DND-41 (cell line): ENCODE data around the gene DDN.

Experiments
- ATAC-seq: fragments of 200-7000 bp; cut with Tn5 transposase; 3 replicates; pipeline ENCODE4 v1.9.1; 2021; ENCODE audit warnings: low read depth; ENCODE audit not compliant: insufficient read depth
- DNase-seq: peaks from one replicate; pipeline ENCODE4 v3.0.0-alpha.2; 2020
- H2AFZ ChIP-seq: 2 replicates; pipeline ENCODE4 v1.6.0; 2012; ENCODE audit warnings: low read depth, low read length
- H3K27ac ChIP-seq: 2 replicates; pipeline ENCODE4 v1.5.1; 2012; ENCODE audit warnings: low read length, inconsistent platforms
- H3K27me3 ChIP-seq: fragments of 200-600 bp; sonication (generic); 2 replicates; pipeline ENCODE4 v1.6.0; 2012; ENCODE audit warnings: low read length, mild to moderate bottlenecking, inconsistent platforms; ENCODE audit not compliant: insufficient read depth, poor library complexity
- H3K36me3 ChIP-seq: 2 replicates; pipeline ENCODE4 v1.5.1; 2012; ENCODE audit warnings: low read length, inconsistent platforms; ENCODE audit not compliant: insufficient read depth
- H3K4me1 ChIP-seq: 2 replicates; pipeline ENCODE4 v1.5.1; 2012; ENCODE audit warnings: mild to moderate bottlenecking, low read length; ENCODE audit not compliant: insufficient read depth
- H3K4me2 ChIP-seq: 2 replicates; pipeline ENCODE4 v1.6.0; 2012; ENCODE audit warnings: mild to moderate bottlenecking, moderate library complexity, low read length, inconsistent platforms; ENCODE audit not compliant: insufficient read depth
- H3K4me3 ChIP-seq, 2 experiments: fragments of 200-600 bp in 1 of 2; shearing (Covaris generic) in 1 of 2; 2 replicates each; pipeline ENCODE4 v1.5.1; 2012 to 2016; ENCODE audit warnings: inconsistent platforms in 2 of 2, low read length in 2 of 2, mild to moderate bottlenecking in 2 of 2, low read depth in 1 of 2, moderate library complexity in 1 of 2
- H3K79me2 ChIP-seq: 2 replicates; pipeline ENCODE4 v1.6.0; 2012; ENCODE audit warnings: low read length, inconsistent platforms; ENCODE audit not compliant: insufficient read depth
- H3K9ac ChIP-seq: 2 replicates; pipeline ENCODE4 v1.6.0; 2012; ENCODE audit warnings: low read depth, mild to moderate bottlenecking, inconsistent platforms, low read length, moderate library complexity
- H3K9me3 ChIP-seq: 2 replicates; pipeline ENCODE4 v1.5.1; 2012; ENCODE audit warnings: low read length, moderate library complexity, mild to moderate bottlenecking, inconsistent platforms; ENCODE audit not compliant: insufficient read depth, severe bottlenecking
- H4K20me1 ChIP-seq: 2 replicates; pipeline ENCODE4 v1.6.0; 2012; ENCODE audit warnings: low read length; ENCODE audit not compliant: insufficient read depth
- CTCF ChIP-seq: IDR thresholded peaks from 2 replicates; pipeline ENCODE4 v1.5.1; 2012; ENCODE audit warnings: borderline replicate concordance, low read length, moderate library complexity, mild to moderate bottlenecking; ENCODE audit not compliant: poor library complexity, severe bottlenecking; ENCODE audit errors: extremely low read depth
- EZH2 ChIP-seq: IDR thresholded peaks from 3 replicates; pipeline ENCODE4 v1.6.1; 2012; ENCODE audit warnings: borderline replicate concordance, low read depth, mild to moderate bottlenecking, moderate library complexity, low read length, inconsistent platforms; ENCODE audit not compliant: severe bottlenecking

The DDN gene

DNA sequence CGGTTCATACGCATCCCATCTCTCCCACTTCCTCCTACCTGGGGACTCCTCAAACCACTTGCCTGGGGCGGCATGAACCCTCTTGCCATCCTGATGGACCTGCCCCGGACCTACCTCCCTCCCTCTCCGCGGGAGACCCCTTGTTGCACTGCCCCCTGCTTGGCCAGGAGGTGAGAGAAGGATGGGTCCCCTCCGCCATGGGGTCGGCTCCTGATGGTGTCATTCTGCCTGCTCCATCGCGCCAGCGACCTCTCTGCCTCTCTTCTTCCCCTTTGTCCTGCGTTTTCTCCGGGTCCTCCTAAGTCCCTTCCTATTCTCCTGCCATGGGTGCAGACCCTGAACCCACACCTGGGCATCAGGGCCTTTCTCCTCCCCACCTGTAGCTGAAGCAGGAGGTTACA is 17.4 kb downstream of the DDN start:
- no peaks in the 10 kb centered on the region for H3K36me3 ChIP-seq
- ATAC-seq (no peak), DNase-seq (no peak)
- H2AFZ ChIP-seq = no peak overlapping the region
- H3K9me3 ChIP-seq = no peaks in the 10 kb centered on the region
- TF ChIP-seq CTCF (no peak), EZH2 (no peak)
- H3K9ac ChIP-seq = no peak overlapping the region
- H3K4me2 ChIP-seq = no peak overlapping the region
- H3K27me3 ChIP-seq = peaks cover 48% of the 10 kb centered on the region
- no peak overlapping the region for H3K4me3 ChIP-seq
- no peak overlapping the region for H3K27ac ChIP-seq
- H3K79me2 ChIP-seq = no peaks in the 10 kb centered on the region
- H3K4me1 ChIP-seq = peaks cover 9% of the 10 kb centered on the region
- no peaks in the 10 kb centered on the region for H4K20me1 ChIP-seq

DNA sequence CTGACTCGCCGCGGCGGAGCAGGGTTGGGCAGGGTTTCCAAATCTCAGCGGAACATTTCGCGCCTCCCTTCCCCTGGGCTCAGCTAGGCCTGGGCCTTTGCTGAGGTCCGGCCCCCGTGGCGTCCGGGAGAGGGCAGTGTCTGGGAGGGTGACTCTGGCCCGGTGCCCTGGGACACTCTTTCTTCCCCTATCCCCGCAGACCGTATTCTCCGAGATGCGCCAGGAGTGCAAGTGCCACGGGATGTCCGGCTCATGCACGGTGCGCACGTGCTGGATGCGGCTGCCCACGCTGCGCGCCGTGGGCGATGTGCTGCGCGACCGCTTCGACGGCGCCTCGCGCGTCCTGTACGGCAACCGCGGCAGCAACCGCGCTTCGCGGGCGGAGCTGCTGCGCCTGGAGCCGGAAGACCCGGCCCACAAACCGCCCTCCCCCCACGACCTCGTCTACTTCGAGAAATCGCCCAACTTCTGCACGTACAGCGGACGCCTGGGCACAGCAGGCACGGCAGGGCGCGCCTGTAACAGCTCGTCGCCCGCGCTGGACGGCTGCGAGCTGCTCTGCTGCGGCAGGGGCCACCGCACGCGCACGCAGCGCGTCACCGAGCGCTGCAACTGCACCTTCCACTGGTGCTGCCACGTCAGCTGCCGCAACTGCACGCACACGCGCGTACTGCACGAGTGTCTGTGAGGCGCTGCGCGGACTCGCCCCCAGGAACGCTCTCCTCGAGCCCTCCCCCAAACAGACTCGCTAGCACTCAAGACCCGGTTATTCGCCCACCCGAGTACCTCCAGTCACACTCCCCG is 18.0 kb downstream of the DDN start:
- no peak for ATAC-seq

GRCh38 chr12:48980389-48980952 is 18.7 kb downstream of the DDN start:
- no peaks in the 10 kb centered on the region for H3K9me3 ChIP-seq
- no peak for TF ChIP-seq CTCF
- TF ChIP-seq EZH2 = no peak
- DNase-seq = no peak
- H3K4me2 ChIP-seq = no peak overlapping the region
- H3K4me3 ChIP-seq = no peak overlapping the region
- H3K79me2 ChIP-seq = no peaks in the 10 kb centered on the region
- no peak overlapping the region for H2AFZ ChIP-seq
- no peak overlapping the region for H3K9ac ChIP-seq
- no peak overlapping the region for H3K27ac ChIP-seq
- H4K20me1 ChIP-seq = no peaks in the 10 kb centered on the region
- H3K4me1 ChIP-seq = peaks cover 9% of the 10 kb centered on the region
- H3K36me3 ChIP-seq = no peaks in the 10 kb centered on the region
- ATAC-seq = no peak
- peaks cover 50% of the 10 kb centered on the region for H3K27me3 ChIP-seq

More for the DNA sequence above, 18.0 kb downstream of the DDN start:
- H3K27me3 ChIP-seq = peaks cover 50% of the 10 kb centered on the region
- H3K36me3 ChIP-seq = no peaks in the 10 kb centered on the region
- H3K79me2 ChIP-seq = no peaks in the 10 kb centered on the region
- no peak for DNase-seq
- H2AFZ ChIP-seq = no peak overlapping the region
- TF ChIP-seq EZH2 (no peak), CTCF (no peak)
- no peak overlapping the region for H3K27ac ChIP-seq
- H4K20me1 ChIP-seq = no peaks in the 10 kb centered on the region
- no peaks in the 10 kb centered on the region for H3K9me3 ChIP-seq
- no peak overlapping the region for H3K9ac ChIP-seq
- H3K4me2 ChIP-seq = no peak overlapping the region
- H3K4me1 ChIP-seq = peaks cover 9% of the 10 kb centered on the region
- H3K4me3 ChIP-seq = no peak overlapping the region
